Measurements from ENCODE around the gene FRAS1.

Gene FRAS1

DNA sequence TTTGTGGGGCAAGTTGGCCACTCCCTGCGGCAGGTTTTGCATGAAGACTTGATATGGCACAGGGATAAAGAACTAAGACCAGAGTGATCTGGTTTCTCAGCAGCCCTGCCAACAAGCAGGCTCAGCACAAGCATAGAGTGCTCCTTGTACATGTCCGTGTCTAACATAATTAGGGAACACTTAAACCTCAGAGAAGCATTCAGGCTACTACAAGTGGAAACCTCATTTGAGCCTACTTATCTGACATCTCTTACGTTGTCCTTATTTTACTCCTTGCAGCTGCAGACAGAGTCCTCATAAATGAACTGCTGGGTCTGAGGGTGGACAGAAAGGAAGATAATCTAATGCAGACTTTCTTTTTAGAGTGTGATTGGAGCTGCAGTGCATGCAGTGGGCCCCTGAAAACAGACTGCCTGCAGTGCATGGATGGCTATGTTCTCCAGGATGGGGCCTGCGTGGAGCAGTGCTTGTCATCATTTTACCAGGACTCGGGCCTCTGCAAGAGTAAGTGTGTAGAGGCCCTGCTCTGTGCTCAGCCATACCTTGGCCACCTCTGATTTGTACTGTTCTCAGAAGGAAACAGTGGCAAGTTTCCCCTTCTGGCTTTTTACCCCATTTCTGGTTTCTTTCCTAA lies 315.3 kb downstream of the FRAS1 start:
- FAIRE-seq = no peak

DNA sequence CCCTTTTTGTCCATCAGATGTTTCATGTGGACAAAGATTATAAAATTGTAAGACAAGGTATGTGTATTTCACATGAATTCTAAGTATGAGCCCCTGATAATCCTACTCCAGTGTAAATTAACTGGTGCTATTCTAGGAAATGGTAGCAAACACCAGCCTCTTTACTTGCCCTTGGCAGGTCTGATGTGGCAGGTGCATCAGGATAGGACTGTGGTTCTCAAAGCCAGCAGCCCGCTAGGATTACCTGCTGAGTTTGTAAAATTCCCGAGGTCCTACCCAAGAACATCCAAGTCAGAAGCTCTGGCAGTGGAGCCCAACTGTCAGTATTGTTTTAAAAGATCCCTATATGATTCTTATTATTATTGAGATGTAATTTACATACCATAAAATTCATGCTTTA lies 320.4 kb downstream of the FRAS1 start:
- no peak for FAIRE-seq

DNA sequence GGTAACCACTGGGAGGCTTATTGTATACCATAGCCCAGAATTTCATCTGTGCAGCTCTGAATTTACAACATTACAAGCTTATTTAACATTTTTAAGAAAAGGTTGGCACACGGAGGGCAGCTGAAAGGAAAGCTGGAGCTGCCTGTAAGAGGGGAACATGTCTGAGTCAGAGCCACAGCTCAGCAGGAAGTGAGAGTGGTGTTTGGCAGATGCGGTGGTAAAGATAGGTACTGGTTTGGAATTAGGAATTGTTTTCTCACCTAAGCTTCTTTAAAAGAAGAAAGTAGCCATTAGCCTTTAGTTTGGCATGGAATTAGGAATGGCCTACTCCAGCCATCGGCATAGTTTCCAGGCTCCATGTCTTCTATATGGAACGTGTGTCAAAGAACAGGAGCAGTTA lies 321.9 kb downstream of the FRAS1 start:
- FAIRE-seq = no peak

DNA sequence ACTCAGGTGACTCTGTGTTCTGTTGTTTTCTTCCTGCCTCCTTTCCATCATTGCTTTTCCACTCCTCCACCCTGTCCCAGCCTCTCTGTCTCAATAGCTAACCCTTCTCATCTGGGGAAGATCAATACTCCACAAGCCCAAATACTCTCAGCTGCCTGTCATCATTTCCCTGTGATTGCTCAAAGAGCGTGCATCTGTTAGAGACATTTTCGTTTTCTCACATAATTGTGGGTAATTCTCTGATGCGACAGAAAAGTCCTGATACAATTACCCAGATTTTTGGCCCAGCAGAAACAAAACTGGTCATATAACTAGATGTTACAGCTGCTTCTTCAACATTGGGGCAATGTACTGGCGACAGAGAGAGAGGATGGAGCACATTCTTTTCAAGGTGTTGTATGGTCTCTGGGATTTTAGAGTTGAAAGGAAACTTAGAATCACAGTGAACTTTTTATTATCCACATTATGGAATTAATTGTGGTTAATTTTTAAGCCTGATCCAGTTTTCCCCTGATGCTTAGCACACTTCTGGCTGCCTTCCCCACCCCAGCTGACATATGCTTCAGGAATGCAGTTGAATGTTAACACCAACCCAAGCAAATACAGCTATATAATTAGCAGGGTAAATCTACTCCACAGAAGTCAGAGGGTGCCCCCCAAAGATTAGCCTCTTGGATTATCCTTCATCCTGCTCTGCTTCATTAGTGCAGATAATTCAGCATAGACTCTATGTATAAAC lies 323.0 kb downstream of the FRAS1 start:
- FAIRE-seq = no peak

DNA sequence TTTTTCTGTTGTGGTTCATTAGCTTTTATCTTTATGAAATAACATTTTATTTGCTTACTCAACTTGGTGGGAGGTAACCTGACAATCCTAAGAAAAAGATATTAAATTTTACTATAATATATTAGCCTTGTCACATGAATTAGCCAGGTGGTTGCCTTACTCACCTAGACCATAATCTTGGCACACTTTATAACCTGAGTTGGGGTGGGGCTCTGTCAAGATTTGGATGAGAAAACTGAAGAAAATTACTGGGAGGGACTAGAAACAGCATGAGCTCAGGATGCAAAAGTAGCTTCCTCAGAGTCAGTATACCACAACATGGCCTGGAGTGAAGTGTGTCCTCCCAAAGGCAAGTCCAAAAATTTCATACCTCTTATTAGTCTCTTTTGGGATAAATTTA lies 329.6 kb downstream of the FRAS1 start:
- FAIRE-seq = no peak

DNA sequence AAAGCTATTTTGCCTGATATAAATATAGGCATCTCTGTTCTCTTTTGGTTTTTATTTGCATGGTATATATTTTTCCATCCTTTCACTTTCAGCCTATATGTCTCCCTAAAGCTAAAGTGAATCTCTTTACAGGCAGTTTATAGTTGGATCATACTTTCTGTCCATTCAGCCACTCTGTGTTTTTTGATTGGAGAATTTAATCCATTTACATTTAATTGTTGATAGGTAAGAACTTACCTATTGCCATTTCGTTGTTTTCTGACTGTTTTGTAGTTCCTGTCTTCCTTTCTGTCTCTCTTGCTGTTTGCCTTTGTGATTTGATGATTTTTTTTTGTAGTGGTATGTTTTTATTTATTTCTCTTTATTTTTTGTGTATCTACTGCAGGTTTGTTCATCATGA lies 338.5 kb downstream of the FRAS1 start:
- no peak for FAIRE-seq

DNA sequence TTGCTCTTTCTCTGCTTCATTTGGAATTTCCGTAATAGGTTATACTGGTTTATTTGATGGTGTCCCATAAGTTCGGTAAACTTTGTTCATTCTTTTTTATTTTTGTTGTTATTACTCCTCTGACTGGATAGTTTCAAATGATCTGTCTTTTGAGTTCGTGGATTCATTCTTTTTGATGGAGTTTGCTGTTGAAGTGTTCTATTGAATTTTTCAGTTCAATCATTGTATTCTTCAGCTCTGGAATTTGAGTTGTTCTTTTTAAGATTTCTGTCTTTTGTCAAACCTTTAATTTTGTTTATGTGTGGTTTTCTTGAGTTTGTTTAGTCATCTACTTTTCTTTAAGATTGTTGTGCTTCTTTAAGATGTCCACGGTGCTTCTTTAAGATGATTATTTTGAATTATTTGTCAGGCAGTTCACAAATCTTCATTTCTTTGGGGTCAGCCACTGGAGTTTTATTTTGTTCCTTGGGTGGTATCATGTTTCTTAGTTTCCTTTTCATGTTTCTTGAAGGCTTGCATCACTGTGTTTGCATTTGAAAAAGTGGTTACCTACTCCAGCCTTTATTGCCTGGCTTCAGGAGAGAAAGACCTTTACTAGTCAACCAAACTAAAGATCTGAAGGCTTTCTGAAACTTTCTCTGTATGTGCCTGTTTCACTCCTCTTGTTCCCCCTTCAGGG lies 339.6 kb downstream of the FRAS1 start:
- FAIRE-seq = no peak

DNA sequence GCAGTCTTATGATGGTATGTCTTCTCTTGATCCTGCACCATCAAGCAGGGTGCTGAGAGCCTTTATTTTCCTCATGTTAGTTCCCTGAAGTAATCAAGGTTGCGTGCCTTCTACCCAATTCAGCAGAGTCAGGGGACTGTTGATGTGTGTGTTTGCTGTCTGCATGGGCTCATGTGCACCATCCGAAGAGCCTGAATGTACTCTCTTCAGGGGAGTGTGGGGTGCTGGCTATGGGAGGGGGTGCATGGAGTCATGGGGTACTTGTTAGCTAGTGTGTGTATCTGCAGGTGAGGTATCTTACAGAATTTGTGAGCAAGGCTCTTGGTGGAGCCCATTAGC lies 340.1 kb downstream of the FRAS1 start:
- no peak for FAIRE-seq

DNA sequence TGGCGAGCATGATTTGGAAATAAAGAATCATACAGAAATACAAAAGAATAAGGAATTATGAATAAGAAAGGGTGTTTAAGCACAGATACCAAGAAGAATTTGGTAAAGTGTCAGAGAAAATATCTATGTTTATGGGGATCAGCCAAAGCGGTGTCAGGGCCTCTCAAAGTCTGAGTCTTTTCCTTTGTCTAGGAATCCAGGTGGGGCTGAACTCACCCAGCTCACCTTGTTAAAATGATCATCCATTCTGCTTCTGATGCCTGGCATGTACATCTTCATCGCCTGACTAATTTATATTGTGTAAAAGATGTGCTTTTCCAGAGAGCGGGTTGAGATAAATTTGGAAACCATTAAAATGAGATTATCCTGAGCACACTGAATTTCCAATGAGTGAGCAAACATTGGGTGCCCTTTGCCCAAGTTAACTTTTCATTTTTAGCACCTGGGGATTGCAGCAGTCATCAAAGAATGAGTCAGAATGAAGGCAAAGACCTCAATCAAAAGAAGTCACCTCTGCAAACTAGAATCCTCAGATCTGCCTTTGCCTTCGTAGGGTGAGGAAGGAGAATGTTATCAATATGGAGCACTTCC lies 352.6 kb downstream of the FRAS1 start:
- no peak for FAIRE-seq

DNA sequence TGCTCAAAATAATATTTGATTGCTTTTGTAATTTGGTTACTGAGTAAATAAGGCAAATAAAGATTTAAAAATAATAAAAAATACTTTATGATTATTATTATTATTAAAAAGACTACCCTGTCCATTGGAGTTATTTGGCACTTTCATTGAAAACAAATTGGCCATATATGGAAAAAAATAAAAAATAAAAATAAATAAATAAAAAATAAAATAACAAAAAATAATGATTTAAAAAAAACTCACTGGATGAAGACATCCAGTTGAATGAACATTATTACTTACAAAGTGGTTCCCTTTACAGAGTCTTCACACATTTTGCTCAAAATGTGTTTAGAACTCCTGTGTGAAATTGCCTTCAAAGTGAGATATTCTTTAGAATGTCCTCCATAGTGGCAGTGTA lies 353.1 kb downstream of the FRAS1 start:
- FAIRE-seq = no peak

DNA sequence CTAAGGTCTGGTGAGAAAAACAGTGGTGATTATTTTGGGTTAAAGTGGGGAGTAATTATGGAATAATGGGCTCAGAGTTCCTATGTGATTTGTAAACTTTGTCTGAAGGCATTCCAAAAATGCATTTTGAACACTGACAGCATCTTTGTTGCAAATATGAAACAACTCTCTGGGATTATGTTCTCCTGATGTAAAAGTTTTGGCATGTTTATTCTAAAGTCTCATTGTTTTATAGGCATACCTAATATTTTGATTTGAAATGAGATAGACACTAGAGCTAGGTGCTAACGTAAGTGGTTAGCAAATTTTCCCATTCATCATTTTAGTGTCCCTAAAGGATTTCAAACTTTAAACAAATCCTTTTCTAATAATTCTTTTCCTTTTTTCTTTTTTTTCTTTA lies 353.6 kb downstream of the FRAS1 start:
- no peak for FAIRE-seq

DNA sequence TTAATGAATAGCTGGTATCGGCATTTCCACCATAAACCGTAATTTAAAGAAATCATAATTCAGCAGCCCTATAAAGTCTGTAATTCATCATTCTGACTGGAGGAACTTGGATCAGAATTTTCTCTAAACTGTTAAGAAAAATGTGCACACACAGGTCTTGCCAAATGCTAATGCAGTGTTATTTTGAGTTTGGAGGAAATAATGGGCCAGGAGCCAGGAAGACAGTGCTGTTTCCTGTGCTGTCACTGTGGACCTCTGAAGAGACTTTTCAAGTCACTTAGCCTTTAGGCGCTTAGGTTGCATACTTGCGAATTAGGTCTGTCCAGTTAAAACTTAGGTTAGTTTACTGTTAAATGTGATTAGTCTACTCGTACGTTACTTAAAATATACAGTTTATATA lies 357.0 kb downstream of the FRAS1 start:
- FAIRE-seq = no peak

DNA sequence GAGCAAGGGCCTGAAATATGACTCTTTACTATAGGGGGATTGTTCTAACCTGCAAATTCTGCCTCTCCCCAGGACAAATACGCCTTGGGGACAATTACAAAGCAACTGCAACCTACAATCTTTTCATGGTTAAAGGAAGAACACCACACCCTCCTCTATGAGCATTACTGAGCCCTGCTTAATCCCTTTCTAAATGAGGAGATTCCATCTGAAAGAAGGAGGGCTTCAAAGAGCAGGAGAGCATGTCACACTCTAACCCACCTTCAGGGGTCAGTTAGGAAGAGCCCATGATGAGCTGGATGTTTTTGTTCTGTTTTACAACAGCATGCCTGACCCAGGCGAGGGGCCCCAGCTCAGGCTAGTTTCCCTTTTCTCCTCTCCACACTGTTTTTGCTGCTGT lies 360.5 kb downstream of the FRAS1 start:
- no peak for FAIRE-seq

DNA sequence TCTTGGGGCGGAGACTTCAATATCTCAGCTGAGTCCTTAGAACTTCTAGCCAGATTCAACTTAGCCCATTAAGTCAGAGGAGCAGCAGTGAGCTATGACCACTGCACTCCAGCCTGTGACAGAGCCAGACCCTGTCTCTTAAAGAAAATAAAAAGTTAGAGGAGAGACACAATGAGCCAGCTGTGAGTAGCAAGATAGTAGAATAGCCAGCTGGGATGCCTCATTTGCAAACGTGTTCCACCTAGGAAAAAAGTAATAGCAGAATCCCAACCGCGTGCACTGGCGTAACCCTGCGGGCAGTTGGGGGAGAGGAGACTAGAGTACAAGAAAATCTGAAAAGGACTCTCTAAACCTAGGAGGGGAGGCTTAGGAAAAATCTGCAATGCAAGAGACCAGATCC lies 361.3 kb downstream of the FRAS1 start:
- FAIRE-seq = no peak

DNA sequence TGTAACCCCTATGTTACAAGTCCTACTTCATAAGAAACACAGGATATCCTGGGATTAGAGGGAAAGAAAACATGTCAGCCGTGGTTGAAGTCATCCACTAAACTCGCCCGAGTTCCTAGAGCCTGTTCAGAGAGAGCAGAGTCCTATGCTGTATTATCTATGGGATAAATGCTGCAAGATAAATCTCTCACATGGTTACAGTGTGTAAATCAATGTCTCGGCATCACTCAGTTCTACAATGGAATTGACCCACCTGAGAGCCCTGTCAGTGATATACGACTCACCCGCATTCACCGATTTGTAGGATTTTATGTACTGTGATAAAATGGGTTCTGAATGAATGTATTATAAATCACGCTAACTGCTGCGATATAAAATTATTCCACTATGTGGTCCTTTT lies 366.7 kb downstream of the FRAS1 start:
- no peak for FAIRE-seq

DNA sequence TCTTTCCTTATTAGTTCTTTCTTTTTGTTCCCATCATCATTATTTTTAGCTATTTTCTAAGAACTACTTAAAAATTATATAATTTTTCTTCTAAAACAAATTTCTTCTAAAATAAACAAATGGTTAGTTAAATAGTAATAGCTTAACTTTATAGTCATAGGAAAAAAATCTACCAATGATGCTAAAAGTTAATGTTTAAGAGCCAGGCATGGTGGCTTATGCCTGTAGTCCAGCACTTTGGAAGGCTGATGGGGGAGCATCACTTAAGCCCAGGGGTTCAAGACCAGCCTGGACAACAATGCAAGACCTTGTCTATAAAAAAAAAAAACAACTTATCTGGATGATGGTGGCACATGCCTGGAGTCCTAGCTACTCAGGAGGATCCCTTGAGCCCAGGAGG lies 367.3 kb downstream of the FRAS1 start:
- FAIRE-seq = no peak

DNA sequence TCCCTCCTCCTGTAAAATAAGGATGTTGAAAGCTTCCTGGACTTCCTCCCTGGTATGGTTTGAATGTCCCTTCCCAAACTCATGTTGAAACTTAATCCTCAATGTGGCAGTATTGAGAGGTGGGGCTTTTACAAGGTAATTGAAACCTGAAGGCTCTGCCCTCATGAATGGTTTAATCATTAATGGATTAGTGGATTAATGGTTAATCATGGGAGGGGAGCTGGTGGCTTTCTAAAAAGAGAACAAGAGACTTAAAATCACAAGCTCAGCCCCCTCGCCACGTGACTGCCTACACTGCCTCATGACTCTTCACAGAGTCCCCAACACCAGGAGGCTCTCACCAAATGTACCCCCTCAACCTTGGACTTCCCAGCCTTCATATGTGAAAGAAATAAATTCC lies 369.8 kb downstream of the FRAS1 start:
- no peak for FAIRE-seq

DNA sequence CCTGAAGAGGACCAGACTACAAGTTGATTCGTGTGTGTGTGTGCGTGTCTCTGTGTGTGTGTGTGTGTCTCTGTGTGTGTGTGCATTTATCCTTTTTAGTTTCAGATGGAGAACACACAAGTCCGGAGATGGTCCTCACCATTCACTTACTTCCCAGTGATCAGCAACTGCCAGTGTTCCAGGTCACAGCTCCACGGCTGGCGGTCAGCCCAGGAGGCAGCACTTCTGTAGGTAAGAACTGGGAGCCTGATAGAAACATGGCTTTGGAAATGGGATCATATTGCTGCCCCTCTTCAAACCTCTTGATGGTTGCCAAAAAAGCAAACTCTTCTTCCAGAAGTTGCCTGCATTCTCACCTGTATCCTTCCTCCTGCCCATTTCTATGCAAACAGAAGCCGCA lies 371.9 kb downstream of the FRAS1 start:
- no peak for FAIRE-seq

DNA sequence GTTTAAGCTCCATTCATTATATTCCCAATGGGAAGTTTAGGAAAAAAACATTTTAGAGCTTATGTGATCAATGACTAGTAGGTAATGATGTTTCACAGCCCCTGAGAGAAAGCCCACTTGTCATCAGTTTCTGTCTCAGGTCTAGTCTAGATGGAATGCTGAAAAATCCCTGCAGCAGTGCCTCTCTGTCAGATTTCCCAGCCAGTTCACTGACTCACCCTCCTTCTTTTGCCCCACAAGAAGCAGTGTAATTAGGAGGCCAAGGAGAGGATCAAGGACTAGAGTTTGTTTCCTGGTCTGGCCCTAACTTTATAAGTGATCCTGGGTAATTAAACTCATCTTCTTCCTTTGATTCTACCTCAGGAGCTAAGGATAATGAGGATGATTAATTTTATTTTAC lies 375.8 kb downstream of the FRAS1 start:
- no peak for FAIRE-seq

DNA sequence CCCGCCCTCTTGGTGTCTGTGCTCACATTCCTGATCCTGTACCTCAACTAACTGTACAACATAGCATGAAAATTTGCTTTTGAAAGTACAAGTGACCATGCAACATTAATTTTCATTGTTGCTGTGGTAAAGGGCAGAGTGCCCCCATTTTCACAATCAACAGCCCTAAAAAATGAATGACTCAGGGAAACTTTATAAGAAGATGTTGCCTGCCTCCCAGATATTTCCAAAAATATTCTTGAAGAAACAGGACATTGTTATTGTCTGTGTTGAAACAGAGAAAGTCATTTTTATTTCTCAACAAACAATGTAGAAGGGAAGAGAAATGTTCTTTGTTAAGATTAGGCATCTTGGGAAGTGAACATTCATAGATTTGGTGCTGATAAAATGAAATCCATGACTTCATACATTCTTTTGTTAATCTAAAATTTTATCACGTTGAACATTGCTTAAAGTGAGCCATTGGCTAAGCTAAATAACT lies 380.5 kb downstream of the FRAS1 start:
- FAIRE-seq = no peak

DNA sequence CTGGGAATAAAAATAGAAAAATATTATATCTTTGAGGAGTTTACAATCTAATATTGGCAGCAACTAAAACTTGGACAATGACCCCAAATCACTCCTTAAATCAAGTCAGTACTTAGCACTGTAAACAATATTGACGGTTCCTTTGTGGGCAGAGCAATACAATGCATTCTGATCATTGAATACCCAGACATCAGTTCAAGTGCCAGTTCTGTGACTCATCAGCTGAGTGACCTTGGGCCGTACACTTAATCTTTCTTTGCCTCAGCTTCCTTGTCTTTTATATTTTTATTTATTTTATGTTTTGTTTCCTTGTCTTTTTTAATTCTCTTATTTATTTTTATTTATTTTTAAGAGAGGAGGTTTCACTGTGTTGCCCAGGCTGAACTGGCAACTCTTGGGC lies 382.2 kb downstream of the FRAS1 start:
- FAIRE-seq = no peak

DNA sequence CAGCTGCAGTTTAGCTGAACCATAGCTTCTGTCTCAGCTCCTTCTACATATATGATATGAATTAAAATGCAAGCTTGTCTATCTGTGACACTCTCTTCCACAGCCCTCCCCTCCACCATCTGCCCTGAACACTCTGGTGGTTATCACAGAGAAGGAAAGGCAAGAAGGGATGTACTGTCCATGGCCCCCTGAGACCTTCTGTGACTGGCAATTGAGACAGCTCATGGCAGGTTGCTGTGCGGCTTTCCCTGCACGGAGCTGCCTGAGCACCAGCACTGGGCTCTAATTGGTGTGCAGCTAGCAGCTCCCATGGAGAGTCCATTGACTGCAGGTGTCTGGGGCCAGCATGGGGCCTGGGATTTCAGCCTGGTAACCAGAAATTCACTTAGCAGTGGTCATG lies 384.6 kb downstream of the FRAS1 start:
- FAIRE-seq = no peak

DNA sequence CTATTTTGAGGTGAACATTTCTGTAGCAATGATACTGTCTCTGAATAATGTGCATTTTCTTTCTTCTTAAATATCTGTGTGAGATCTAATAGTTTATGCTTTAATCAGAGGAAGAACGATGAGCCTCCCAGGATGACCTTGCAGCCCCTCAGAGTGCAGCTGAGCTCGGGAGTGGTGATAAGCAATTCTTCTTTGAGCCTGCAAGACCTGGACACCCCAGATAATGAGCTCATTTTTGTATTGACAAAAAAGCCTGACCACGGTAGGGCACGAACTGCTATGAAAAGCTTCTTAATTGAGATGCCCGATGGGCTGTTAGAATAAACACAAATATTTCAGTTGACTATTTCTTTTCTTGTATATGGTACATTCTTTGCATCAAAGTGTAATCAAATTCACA lies 389.5 kb downstream of the FRAS1 start:
- FAIRE-seq = no peak

DNA sequence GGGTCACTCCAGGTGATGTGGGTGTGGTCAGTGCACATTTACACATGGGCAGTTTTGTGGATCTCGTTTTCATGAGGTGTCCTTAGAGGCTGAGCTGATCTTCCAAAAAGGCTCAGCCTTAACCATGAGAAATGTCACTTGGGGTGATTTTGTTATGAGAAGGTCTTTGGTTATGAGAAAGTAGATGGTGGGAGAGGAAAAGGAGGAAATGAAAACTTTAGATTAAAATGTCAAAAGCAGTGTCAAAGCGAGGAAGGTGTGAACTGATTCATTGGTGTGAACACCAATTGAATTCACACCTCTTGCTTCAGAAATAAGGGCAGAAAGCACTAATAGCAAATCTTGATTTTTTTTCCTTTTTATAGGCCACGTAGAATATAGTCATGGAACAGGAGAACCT lies 394.3 kb downstream of the FRAS1 start:
- no peak for FAIRE-seq

Measured in colon (tissue), 2 donors.